NCI-H2029 (cell line): ENCODE data around the gene TBXAS1.
"Not testable (repeated sequence)": the region's sequence is repeated elsewhere in the genome, so short reads cannot be mapped to it uniquely, and the experiment has no call there.

Source experiments
- DNase-seq: peaks from one replicate; lab custom pipeline; 2025; lab: John Stamatoyannopoulos, UW

Gene TBXAS1

DNA sequence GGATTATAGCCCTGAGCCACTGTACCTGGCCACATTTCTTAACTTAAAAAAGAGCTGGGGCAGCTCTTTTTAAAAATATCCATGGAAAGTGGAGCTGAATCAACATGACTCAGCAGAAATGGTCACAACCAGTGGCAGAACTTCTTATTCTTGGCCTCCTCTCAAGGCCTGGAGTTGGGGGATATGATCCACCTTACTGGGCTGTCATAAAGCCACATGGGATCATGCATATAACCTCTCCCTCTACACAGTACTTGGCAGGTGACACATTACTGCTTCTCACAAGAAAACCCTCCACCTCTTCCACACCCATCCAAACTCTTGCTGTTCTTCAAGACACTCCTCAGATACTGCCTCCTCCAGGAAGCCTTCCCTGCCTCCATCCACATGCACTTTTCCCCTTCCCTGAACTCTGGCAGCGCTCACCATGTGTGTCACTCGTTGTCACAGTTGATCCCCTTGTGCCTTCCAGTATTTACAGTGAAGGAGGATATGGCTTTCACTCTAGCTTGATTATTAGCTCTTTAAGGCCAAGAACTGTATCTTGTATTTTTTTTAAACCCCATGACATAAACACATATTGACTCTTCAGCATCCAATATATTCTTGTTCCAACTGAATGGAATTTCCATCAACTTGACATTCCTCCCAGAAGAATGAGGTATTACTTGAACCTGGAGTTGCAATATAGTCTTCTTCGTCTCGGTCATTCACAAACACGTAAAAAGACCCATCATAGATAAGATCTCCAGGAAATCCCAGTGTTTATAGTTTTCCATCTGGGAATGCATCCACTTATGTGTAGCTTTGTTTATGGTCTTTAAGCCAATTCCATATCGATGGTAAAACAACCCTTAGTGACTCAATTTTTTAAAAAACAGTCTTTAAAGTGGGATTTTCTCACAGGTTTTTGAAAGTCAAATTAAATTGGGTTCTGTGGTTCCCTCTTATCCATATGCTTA is 85.5 kb downstream of the TBXAS1 start:
- no peak for DNase-seq

DNA sequence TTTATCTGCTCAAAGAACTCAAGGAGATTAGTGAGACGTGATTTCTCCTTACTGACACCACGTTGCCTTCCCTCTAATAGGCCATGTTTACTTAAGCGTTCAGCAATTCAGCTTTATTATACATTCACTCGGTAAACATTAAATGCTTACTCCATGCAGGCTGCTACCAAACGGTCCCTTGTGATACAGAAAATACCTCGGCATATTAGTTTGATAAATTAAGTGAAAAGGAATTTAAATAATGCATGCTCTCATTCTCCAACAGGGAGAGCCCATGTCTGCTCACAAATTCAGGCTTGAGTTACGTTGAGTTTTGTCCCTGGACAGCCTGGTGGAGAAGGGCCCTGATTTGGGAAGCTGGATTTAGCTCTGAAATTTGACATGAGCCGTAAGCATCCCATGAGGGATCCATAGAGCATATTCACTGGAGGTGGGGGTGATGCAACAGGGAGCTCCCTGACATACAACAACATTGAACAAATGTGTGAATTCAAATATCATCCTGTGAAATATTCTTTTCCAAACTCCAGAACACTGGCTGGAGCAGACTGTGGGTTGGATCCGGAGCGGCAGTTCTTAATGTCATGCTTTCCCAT is 86.3 kb downstream of the TBXAS1 start:
- no peak for DNase-seq

DNA sequence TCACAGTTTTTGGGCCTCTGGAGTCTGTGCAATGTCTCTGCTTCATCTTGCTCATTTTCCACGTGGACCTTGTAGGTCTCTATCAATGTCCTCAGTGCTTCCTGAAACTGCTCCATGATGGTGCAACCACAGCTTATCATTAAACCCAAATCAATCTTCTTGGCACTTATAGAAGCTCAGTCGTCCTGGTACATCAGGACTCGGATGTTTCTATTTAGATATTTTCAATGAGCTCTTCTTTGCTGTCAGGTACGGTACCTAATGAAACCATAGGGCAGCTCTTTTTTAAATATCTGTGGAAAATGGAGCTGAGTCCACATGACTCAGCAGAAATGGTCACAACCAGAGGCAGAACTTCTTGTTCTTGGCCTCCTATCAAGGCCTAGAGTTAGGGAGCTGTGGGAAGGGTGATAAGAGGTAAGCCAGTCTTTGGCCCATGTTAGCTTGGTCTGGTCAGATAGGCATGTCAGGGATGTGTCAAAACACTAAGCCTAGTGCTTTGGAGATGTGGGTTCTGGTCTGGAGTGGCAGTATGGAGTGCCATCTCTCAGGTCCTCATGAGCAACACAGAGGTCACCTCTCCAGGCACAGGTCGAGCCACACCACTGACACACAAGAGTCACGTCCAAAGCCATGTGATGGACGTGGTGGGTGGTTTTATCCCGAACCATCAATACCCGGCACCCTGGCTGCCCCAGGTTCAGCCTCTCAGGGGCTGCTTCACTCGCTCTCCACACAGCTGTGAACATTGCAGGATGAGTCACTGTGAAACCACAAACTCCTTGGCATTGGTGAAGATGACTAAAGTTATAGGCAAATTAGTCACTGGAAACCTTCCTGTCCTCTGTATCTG is 87.0 kb downstream of the TBXAS1 start:
- DNase-seq: no peak

DNA sequence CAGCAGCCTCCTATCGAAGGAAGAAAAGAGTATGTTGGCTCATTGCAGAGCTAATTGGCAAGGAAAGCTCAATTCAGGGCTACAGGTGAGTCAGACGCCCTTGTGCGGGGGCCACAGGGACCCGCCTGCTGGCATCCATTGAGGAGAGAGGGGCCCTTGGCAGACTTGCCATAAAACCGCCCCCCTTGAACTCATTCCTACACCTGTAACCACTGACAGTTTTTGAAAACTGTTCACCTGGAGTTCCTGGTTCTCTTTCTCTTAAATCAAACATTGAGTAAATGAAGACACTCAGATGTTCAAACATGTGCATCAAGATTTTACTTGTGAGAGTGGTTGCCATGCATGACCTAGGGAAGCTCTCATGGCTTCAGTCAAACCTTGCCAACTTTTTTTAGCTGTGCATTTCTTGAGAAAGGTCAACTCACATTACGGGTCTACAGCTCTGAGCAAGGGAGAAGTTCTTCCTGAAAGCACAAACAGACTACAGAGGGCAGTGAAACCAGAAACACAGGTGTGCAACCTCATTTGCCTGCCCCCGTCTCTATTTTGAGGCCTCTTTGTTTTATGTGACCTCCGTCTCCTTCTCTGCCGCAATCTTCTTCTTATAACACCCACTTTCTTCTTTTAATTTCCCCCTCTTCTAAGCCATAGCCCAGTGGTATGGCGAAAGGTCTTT is 87.8 kb downstream of the TBXAS1 start:
- DNase-seq: no peak

DNA sequence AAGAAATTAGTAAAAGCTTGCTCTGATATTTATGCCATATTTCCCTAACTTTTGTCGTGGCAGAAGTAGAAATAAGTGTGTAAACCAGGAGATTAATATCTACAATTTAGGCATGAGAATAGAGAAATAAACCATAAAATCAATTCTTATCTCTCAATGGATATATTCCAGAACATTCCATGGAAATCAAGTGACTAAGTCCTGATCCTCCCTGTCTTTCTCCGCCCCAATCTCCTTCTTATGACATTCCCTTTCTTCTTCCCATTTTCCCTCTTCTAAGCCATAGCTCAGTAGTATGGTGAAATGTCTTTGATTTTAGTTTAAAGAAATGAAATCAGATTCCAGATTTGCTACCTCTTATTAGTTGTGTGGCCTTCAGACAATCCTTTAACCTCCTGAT is 88.8 kb downstream of the TBXAS1 start:
- no peak for DNase-seq

DNA sequence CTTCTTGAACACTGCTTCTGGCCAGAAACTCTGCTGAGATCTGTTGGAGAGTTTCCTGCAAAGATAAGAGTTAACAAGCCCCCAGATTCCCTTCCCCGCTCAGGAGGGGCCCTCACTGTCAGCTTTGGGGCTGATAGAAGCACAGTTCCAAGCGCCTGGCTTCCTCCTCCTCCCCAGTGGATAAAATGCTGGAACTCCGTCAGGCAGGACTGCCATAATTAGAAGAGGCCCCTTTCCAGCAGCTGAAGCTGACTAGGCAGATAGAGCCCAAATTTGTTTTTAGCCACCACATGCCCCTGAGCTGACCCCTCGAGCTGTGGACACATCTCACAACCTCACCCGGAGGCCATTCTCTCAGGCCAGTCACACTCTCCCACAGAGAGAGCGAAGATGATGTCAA is 89.4 kb downstream of the TBXAS1 start:
- no peak for DNase-seq

DNA sequence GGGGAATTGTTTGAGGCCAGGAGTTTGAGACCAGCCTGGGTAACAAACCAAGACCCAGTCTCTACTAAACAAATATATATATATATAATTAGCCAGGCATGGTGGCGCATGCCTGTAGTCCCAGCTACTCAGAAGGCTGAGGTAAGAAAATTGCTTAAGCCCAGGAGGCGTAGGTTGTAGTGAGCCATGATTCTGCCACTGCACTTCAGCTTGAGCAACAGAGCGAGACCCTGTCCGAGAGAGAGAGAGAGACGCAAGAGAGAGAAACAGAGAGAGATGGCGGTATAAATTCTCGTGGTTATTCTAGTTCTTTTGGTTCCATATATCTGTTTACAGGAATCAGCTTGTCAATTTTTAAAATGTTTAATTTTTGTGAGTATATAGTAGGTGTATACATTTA is 94.0 kb downstream of the TBXAS1 start:
- DNase-seq: no peak

DNA sequence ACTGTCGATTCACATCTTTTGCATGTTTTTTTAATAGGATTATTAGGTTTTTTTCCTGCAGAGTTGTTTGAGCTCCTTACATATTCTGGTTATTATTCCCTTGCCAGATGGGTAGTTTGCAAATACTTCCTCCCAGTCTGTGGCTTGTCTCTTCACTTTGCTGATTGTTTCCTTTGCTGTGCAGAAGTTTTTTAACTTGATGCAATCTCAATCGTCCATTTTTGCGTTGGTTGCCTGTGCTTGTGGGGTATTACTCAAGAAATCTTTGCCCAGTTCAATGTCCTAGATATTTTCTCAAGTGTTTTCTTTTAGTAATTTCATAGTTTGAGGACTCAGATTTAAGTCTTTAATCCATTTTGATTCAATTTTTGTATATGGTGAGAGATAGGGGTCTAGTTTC is 95.4 kb downstream of the TBXAS1 start:
- no peak for DNase-seq

DNA sequence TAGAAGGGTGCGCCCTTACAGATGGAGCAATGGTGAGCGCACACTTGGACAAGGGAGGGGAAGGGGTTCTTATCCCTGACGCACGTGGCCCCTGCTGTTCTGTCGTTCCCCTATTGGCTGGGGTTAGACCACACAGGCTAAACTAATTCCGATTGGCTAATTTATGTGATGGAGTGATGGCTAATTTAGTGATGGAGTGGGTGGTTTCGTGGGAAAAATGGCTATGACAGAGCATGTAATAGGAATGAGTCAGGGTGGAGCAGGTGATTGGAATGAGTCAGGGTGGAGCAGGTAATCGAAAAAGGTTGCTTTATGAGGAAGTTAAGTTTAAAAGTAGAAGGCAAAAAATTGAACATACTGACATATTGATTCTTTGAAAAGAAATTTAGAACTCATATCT is 100.2 kb downstream of the TBXAS1 start:
- DNase-seq: not testable (repeated sequence)

DNA sequence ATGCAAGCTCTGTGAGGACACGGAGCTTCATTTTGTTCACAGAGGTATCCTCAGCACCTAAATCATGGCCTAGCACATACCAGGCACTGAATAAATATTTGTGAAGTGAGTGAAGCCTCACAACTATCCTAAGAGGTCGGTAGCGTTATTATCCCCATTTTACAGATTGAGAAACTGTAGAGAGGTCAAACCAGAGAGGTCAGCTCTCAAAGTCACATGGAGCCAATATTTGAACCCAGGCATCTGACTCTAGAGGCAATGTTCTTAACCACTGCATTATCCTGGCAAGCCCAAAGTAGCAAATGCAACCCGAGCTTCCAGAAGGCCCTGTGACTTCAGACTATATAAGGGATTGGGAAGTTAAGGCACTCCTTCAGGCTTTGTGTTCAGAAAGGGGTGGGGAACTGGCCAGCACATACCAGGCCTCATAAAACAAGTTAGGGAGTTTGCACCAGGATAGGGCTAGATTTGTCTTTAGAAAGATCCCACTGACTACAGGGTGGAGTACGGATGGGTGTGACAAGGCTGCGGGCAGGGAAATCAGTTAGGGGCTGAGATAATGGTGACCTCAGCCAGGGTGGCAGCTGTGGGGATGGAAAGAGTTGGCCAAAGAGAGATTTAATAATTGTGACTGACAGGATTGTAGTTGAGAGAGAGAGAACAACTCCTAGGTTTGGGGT is 101.4 kb downstream of the TBXAS1 start:
- no peak for DNase-seq

DNA sequence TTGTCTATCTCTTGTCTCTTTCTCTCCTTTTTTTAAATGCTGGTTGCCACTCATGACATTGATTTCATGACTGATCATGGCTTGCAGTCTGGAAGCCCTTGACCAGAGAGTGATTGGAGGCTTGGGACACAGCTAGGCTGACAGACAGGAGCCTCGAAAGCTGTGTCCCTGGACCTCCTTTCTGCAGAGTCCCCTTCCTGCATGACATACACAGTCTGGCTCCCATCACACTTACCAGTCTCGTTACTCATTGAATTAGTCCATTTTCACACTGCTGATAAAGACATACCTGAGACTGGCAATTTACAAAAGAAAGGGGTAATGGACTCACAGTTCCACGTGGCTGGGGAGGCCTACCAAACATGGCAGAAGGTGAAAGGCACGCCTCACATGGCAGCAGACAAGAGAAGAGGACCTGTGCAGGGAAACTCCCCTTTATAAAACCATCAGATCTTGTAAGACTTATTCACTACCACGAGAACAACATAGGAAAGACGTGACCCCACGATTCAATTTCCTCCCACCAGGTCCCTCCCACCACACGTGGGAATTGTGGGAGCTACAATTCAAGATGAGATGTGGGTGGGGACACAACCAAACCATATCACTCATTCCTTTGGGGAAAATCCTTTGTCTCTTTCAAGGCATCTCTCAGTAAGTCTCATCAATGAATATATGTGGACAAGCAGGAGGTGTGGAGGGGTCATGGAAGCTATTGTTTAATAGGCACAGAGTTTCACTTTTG is 102.3 kb downstream of the TBXAS1 start:
- no peak for DNase-seq

DNA sequence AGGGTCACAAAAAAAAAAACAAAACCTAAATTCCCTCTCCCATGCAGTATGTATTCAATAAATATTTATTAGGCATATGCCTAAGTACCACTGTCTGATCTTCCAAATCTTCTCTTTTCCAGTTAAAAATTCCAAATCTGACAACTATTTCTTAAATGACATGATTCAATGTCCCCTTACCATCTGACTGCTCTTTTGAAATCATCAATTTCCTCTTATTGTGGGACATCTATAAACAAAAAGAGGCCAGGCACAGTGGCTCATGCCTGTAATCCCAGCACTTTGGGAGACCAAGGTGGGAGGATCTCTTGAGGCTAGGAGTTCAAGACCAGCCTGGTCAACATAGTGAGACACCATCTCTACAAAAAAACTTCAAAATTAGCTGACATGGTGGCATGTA is 103.5 kb downstream of the TBXAS1 start:
- no peak for DNase-seq

DNA sequence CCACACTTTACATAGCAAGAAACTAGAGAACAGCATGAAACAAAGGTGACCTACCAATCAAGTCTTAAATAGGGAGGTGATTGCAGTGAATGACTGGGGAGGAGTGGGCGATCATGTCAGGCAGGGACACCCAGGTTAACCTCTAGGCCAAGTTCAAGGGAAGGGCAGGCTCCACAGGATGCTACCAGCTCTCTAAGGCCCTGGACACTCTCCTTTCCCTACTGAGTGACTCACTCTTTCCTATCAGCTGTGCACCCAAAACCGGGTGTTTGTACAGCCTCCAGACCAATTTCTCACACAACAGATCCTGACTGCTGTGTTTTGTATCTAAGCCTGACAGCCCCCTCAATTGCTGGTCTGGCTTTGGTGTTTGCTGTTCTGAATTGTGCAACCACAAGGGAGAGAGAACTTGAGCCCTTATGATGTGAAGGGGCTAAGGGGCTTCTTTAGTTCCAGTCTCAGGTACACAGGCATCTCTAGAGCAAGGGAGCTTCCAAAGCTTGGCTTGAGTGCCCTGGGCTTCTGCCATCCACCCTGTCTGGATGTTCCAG is 107.8 kb downstream of the TBXAS1 start:
- DNase-seq: no peak

DNA sequence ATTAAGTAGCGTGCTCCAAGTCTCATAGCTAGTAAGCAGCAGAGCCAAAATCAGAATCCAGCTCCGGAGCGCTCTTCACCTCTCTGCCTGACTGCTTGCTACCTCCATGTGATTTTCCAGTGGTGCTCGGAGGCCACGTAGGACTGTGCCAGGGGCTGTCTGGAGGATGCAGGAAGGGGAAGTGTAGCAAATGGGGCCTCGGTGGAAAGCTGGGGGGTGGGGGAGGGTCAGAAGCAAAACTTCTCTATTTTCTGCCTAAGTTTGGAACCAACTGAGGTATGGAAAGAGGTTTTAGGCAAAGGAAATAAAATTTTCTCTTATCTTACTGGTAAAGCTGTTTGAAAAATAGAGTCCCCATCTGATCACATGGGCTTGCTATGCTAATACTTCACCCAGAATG is 108.7 kb downstream of the TBXAS1 start:
- no peak for DNase-seq

DNA sequence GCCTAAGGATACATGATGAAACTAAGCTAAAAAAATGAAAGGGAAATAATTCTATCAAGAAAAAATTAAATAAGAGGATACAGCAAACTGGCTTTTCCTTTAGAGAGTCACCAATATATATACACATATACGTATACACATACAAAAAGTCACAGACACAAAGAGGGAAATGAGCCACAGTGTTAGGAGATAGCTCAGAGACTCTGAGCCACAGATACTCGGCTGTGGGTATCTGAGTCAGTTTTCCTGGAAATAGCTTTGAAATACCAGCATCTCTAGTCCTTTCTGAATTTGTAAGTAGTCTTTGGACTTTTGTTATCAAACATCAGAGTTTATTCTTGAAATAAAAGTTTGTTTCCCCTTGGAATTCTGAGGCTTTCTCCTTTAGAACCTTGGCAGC is 111.8 kb downstream of the TBXAS1 start:
- no peak for DNase-seq

DNA sequence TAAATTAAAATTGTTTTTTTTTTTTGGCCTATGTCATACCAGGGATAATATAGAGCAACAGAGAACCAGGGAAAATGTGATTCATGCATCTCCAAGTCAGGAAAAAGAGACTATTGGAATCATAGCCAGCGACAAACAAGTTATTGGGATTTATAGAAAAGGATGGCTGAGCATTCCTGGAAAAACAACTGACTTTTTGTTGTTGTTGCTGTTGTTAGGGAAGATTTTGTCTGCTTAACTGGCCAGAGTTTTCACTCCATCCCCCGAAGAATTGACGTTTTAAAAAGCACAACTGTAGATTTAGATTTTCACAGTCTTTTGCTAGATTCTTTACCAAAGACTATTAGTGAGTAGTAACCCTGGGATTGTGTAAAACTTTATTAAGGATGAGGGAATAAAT is 112.4 kb downstream of the TBXAS1 start:
- no peak for DNase-seq

DNA sequence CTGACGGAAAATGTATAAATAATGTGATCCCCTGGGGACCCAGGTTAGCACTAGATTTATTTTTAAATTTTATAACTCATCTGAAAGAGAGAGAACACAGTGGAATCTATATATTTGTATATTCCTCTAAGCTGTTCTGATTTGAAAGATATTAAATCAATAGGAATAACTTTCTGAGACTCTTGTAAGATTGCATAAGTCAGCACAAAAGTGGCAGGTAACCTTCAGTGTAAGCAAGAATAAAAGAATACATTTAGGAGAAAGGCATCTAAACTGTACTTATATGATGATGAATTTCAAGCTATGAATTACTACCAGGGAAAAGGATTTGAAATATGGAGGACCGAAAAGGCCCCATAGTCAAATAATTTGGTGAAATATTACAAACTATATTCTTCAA is 112.8 kb downstream of the TBXAS1 start:
- no peak for DNase-seq

DNA sequence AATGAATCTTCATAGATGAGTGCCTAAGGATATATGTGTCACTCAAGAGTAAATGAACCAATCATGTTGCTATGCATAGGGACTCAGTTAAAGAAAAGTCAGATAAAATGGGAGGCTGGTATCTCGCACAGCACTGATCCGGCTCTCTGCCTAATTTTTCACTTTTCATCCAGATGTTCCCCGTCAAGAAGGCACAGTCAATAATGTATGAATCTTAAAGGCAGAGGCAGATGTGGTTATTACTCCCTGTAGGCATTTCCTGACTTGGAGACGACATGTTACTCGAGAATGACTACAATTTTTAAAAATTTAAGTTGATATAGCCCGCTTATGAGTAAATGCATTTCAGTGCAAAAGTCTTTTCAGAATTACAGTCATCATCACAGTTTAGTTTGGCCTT is 113.6 kb downstream of the TBXAS1 start:
- DNase-seq: no peak

DNA sequence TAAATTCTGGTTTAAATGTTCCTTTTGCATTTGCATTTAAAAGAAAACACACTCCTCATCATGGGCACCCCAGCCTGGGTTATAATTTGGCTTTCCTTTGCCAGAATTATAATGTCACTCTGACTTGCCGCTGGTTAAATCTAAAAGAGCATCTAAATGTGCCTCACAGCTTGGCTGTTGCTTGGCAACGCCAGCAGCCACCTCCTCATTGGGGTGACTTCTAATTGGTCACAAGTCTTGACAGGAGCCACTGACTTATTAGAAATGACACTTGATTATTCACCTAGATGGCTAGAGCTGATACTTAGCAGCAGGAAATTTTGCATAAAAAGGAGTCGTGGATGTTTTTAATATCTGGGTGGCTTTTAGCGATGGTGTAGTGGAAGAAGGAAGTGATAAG is 114.3 kb downstream of the TBXAS1 start:
- no peak for DNase-seq

DNA sequence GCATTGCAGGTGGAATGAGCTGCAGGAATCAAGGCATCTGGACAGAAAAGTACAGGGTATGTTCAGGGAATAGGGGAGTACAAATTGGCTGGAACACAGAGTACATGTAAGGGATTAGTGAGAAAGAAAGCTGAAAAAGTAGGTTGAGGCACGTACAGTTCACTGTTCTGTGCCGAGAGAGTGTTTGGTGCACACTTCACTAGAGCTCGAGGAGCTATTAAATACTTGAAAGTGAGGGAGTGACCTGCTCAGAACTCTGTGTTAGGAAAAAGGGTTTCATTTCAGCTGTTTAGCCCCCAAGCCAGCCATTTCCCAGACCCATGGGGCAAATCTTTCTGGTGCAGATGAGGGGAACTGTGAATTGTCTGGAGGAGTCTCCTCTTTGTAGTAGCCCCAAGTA is 115.2 kb downstream of the TBXAS1 start:
- no peak for DNase-seq

DNA sequence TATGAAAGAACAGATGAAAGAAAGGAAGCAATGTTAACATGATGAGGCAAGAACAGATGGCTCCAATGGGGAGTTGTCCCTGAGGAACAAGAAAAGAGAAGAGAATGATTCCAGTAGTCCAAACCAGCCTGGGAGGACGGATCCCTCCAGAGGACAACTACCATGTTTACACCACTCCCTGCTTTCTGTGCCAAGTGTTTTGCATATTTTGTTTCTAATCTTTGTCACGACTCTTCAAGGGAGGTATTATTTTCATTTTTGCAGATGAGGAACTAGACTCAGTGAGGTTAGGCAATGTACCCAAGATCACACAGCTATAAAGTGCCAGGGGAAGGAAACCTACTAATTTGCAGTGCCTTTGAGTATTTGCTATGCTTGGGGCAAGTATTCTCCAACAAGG is 117.5 kb downstream of the TBXAS1 start:
- no peak for DNase-seq
